ENCODE measurements around the gene KRT26. TPM values are rescaled to one million over a fixed set of nuclear protein-coding genes. Genes with fewer than 3 reads are reported as not detected.
A peak's percentile ranks its signal among the peaks of the same experiment; 100 is the strongest.
"Not testable (repeated sequence)": the region's sequence is repeated elsewhere in the genome, so short reads cannot be mapped to it uniquely, and the experiment has no call there.

Gene KRT26, protein sequence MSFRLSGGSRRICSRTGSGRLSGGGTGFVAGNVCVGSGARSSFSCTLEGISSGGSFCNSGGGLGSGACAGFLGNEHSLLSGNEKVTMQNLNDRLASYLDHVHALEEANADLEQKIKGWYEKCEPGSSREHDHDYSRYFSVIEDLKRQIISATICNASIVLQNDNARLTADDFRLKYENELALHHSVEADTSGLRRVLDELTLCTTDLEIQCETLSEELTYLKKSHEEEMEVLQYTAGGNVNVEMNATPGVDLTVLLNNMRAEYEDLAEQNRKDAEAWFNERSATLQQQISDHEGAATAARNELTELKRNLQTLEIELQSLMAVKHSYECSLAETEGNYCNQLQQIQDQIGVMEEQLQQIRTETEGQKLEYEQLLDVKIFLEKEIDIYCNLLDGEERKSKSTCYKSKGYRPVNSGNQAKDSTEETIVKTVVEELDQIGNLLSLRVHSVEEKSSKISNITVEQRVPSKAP
- total RNA-seq = not detected in 2 replicates

DNA sequence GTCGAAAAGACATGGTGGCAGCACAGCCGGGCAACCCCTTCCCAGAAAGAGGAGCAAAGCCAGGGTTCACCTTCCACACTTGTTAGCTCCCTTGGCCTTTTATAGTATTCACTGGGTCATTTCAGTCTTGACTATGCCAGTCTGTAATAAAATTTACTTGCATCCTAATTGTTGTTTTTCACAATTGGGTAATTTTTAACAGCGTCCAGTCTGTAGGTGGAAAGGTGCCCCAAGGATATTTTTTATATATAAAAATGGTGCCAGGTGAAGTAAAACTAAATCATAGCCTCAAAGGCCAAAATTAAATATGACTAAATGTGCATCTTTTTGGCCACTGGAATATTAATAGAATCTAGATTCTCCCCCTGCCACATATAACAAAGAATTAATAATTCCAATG, at the start of gene KRT26:
KRT26 (minus strand) TSS at position 101 of the 400 bp plus-strand sequence; CDS start at position 13, 88 bp downstream.
- no peak for DNase-seq (ENCODE audit: low read depth in 2 of 2)

DNA sequence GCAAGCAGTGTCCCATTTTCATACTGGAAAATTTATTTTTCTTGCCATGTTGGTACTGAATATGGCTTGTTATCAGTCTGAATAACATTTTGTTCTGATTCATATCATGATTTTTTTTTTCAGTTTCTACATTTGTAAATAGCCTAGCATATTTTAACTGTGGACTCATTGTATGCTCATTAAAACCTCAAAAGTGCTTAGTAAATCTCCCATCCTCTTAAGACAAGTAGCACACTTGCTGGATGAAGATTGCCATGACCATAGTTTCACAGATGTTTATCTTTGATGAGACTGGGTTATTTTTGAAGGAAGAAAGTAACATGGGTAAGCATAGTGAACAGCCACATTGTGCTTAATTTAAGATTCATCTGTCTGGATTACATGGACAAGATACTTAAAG, 49.5 kb upstream of the KRT26 start:
- DNase-seq (ENCODE audit: low read depth in 2 of 2) = no peak

DNA sequence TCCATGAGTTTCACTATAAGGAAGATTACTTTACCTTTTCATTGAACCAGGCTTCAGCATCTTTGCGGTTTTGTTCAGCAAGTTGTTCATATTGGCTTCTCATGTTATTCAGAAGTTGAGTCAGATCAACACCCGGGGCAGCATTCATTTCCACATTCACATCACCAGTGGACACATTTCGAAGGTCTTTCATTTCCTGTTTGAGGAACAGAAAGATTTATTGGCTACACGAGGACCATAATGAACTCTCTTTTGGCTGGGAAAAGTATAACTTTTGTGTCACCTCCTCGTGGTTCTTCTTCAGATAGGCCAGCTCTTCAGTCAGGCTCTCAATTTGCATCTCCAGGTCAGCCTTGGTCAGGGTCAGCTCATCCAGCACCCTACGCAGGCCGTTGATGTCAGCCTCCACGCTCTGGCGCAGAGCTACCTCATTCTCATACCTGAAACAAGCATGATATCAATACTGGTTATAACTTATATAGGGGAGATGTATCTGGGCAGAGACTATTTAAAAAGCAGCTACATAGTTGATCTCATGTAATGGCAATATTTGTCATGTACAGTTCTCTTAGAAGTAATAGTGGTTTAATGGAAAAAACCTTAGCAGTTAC, 48.3 kb upstream of the KRT26 start:
- no peak for DNase-seq (ENCODE audit: low read depth in 2 of 2)

DNA sequence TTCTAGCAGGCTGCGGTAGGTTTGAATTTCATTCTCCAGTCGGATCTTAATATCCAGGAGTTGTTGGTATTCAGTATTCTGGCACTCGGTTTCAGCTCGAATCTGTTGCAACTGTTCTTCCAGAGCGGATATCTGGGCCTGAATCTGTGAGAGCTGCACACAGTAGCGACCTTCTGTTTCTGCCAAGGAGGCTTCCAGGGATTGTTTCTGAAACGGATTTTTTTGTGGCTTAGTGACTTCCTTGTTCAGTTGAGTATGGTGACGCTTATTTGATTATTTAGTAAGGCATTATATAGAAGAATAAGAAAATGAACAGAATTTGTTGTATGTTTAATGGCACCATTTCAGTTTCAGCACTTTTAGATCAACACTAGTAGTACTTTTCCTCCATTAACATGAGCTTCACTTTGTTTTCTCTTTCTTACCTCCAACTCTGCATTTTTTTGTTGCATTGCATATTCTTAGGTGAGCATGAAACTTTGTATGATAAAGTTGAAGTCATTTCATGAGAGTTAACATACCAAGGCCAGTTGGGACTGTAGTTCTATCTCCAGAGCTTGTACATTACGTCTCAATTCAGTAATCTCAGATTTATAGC, 47.6 kb upstream of the KRT26 start:
- peak; percentile 10 to 52 for DNase-seq (ENCODE audit: low read depth in 2 of 2)

DNA sequence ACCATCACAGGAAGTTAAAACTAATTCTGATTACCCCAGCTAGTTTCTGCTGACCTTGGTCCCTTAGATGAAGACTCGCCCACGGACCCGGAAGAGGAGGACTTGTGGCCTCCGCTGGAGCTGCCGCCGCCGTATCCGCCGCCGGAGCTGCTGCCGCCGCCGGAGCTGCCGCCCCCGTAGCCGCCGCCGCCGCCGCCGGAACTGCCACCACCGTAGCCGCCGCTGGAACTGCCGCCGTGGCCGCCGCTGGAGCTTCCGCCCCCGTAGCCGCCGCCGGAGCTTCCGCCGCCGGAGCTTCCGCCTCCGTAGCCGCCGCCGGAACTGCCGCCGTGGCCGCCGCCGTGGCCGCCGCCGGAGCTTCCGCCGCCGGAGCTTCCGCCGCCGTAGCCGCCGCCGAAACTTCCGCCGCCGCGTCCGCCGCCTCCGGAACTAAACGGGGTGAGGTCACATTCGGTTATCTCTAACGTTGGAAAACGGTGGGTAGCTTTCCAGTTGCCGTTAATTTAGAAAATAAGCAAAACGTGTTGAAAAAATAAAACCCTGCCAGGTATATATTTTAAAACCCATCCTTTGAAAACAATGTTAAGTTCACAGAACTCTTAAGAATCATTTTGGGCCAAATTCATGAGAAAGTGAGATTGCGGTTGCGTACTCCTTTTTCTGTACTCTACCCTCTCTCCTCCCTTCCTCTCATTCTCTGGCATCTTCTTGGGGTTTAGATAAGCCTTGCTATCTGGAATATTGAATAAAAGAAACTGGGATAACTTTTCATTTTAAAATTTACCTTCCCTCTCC, 46.9 kb upstream of the KRT26 start:
- DNase-seq (ENCODE audit: low read depth in 2 of 2) = peak; percentile 89

DNA sequence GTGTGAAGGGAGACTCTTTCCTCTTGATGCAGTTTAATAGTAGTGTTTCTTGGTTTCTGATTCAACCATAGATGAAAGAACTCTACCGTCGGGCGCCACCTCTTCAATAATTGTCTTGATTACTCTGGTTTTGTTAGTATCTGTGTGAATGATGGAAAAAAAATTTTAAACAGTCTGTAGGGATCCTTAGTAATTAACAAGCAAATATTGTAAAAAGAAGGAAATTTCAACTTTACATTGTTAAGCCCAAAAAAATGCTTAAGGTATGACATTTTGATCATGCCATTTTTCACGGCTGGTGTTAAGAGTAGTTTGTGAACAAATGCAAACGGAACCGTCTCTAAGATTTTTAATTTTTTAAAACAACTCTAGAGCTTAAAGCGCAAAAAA, 46.3 kb upstream of the KRT26 start:
- DNase-seq (ENCODE audit: low read depth in 2 of 2) = no peak

DNA sequence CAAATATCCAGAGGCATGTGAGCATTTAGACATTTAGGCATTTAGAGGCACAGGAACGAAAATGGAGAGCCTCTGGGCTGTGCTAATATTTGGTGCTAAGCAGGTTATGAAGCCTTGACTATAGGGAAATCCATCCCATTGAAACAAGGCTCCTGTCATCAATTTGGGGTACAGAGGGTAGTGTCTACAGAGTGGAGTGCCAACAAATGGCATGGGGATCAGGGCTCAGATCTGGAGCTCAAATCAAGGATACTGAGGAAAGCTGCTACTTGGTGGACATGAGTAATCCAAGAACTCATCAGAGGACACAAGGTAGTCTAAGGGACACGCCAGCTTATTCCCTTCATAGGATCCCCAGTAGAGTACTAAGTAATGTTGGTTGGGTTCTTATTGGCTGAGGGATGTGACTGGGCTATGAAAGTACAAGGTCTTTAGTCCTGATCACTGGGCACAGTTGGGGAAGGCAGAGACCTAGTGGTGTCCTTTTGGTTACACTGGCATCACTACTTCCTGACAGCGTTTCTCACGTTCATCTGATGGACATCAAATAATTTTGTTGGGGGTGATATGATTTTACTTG, 45.2 kb upstream of the KRT26 start:
- DNase-seq (ENCODE audit: low read depth in 2 of 2) = no peak

DNA sequence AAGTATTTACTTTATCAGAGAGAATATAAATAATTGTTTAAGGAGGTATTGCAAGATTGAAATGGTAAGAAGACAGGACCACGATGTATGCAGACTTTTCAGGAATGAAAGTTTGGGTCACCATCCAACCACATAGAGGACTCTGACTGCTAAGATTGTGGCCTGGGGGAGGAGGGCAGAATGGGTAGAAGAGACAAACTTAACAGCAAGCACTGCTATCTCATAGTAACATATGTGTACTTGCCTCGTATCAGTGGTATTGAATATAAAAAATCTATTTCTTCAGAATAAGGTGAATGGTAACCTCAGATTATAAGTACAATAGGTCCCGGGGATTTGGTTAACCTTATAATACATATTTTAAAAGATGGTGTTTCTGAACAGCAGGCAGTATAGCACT, 44.6 kb upstream of the KRT26 start:
- DNase-seq (ENCODE audit: low read depth in 2 of 2) = no peak

DNA sequence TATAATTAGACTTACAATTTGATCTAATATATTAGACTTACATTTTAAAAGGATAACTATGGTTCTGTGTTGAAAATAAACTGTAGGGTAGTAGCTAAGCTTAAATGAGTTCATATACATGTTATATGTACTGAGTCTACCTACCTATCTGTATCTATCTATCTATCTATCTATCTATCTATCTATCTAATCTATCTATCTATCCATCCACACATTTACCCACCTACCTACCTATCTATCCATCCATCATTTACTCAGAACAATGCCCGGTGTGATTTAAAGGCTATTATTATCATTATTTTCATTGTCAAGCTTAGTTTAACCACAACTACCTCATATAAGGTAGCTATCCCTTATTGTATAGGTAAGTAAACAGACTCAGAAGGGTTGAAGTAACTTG, 43.4 kb upstream of the KRT26 start:
- no peak for DNase-seq (ENCODE audit: low read depth in 2 of 2)

DNA sequence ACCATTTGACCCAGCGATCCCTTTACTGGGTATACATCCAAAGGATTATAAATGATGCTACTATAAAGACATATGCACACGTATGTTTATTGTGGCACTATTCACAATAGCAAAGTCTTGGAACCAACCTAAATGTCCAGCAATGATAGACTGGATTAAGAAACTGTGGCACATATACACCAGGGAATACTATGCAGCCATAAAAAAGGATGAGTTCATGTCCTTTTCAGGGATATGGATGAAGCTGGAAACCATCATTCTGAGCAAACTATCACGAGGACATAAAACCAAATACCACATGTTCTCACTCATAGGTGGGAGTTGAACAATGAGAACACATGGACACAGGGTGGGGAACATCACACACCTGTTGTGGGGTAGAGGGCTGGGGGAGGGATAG, 42.7 kb upstream of the KRT26 start:
- not testable (repeated sequence) for DNase-seq (ENCODE audit: low read depth in 2 of 2)

DNA sequence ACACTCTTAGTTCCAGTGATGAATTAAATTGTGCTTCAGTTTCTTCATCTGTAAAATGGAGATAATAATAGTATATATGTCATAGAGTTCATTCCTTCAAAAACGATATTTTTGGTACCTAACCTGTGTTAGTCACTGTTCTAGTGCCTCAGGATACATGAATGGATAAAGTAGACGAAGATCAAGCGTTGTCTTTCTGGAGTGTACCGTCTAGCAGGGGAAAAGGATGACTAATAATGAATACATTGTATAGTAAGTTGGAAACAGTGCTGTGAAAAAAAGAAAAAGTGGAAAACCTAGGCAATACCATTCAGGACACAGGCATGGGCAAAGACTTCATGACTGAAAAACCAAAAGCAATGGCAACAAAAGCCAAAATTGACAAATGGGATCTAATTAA, 41.8 kb upstream of the KRT26 start:
- no peak for DNase-seq (ENCODE audit: low read depth in 2 of 2)

DNA sequence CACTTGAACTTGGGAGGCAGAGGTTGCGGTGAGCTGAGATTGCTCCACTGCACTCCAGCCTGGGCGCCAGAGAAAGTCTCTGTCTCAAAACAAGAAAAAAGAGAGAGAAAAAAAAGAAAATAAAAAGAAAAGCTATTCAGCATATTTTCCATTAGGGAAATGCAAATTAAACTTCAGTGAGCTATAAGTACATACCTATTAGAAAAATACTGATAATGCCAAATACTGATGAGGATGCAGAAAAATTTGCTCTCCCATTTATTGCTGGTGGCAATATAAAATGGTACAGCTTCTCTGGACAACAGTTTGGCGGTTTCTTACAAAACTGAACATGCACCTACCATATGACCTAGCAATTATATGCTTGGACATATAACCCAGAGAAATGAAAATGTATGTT, 40.6 kb upstream of the KRT26 start:
- no peak for DNase-seq (ENCODE audit: low read depth in 2 of 2)

DNA sequence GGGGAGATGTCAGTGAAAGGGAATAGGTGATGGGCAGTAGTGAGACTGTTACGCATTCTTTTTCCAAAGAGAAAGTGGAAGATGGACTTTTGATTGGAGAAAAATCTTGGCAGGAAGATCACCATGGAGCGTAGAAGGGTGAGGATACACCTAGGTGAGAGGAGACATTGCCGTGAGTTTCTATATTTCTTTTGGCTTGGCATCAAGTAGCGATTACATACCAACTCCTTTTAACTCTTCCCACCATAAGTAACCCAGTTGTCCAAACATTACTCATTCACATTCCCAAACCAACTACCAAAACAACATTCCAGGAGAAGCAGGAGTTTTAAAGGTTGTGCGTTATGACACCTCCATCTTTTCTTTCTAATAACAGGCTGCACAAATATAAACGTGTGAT, 38.5 kb upstream of the KRT26 start:
- peak in 1 of 2 donors; percentile 44 for DNase-seq (ENCODE audit: low read depth in 2 of 2)

DNA sequence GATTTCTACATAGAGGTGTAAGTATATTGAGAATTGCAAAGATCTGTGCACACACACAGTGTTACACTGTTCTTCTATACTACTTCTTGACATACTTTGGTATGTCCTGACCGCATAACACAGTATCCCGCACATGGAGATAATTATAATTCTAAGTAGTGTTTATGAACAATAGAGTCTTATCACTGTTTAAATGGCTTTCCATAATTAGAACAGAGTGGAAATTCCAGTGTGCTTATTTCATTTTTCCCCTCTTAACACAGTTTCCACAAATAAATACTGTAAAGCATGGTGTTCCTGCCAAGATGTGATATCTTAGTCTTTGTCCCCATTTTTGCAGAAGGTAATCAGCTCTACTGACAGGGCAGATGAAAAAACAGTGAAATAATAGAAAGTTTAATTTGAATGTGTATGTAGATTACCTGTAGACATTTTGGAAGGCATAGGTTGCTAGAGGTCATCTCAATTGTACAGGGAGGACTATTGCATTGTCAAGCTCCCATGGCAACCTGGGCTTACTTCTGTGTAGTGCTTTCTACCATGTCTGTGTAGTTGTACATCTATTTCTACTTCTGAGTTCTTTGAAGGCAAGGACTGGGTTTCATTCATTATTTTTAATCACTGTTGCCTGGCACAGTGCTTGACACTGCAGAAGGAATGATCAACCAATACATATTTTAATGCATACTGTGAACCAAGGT, 37.9 kb upstream of the KRT26 start:
- DNase-seq (ENCODE audit: low read depth in 2 of 2) = peak in 1 of 2 donors; percentile 60

DNA sequence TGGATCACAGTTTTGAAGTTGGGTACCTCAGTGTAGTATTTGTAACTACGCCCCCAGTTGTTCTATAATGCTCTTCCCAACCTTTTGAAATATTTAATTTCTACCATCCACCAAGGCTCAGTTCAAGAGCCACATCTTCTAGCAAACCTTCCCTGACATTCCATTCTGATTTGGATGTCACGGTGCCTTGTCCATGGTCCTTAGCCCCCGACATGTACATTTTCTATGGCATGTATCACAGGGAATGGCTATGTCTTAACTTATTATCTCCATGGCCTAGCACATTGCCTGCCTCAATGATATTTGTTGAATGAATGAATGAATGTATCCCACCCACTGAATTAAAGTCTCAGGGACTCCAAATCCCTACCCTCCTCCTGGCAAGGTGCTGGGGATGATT, 34.1 kb upstream of the KRT26 start:
- no peak for DNase-seq (ENCODE audit: low read depth in 2 of 2)

DNA sequence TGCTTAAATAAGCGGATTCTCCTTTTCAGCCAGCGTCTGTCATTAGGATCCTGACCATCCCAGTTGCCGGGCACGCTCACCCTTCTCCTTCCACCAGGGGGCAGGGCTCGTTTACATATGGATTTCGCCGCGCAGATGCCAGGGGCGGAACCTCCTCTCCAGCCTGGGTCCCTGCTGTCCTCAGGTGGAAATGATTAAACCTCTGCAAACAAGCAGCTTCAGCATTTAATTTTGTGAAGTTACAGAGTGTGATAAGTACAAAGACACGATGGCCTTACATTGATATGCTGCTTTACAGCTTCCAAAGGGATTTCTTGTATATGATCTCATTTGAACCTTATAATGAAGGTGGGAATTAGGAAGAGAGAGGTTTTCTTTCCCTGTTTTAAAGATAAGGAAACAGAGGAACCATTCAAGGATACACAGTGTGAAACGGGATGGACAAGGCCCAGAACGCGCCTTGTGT, 31.6 kb upstream of the KRT26 start:
- peak; percentile 64 to 82 for DNase-seq (ENCODE audit: low read depth in 2 of 2)

DNA sequence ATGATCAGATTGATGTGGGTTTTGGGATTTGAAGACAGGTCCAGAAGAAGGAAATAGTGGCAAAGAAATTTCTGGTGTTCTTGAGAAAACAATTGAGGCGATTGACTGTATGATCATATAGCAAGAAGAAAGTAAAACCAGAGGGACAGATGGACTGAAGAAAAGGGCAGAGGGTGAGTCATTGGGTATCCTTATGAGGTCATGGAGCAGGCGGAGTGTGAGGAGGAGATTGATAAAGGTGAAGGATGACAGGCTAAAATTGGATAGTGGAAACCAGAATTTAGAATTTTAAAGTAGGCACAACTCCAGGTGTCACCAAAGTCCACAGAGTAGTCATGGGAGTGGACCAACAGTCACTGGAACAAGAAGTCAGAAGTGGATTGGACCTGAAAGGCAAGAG, 29.2 kb upstream of the KRT26 start:
- no peak for DNase-seq (ENCODE audit: low read depth in 2 of 2)

DNA sequence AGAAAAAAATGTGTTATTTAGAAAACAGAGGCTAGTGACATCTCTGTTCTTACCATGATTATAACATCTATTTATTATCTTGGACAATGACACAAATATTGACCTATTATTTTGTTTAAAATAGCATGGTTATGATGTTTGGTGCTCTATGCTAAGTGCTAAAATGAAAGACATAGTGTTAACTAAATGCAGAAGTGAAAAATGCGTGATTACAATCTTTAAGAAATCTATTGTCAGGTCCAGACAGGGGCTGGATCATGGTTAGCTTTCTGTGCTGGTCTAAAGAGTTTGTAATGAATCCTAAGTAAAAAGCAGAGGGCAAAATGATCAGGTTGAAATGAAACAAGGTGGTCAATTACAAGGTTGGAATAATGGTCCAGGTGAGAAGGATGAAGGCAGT, 28.4 kb upstream of the KRT26 start:
- DNase-seq (ENCODE audit: low read depth in 2 of 2) = no peak

DNA sequence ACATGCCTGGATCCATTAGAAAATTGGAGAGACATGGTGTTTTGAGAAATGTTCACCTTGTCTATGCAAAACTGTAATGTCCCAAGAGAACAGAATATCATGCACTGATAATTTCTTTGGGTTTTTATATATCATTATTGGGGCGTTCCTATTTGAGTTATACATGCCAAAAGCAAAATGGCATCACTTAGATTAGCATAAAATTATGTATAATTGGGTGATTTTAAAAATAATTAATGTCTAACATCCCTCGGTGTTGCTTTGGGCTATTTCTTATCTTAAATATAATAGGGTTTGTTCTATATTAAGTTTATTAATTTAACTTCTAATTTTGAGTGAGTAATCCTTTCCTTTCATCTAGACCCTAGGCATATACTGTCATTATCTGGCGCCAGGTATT, 27.9 kb upstream of the KRT26 start, which contains the start of gene KRT28:
KRT28 (minus strand) TSS at position 101 of the 400 bp plus-strand sequence; CDS start at position 35, 66 bp downstream.
- no peak for DNase-seq (ENCODE audit: low read depth in 2 of 2)

DNA sequence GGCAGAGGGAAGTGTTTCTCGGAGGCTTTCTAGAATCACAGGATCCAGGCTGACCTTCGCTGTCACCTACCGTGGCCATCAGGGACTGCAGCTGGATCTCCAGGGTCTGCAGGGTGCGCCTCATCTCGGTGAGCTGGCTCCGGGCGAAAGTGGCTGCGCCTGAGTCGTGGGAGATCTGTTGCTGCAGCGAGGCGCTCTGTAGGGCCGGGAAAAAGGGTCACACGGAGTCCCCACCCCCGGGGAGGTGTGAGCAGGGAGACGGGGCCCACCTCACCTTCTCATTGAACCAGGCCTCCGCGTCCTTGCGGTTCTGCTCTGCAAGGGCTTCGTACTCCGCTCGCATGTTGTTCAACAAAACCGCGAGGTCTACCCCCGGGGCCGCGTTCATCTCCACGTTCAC, 24.8 kb upstream of the KRT26 start:
- no peak for DNase-seq (ENCODE audit: low read depth in 2 of 2)

All from lung microvascular endothelial cell (primary cell).